HG02870 (cell line): ENCODE measurements around the gene TIMM44.

Experiments used
- ATAC-seq: cut with Tn5 transposase; IDR thresholded peaks from one replicate; pipeline ENCODE4 v1.9.1; 2021; ENCODE audit warnings: mild to moderate bottlenecking, moderate library complexity; ENCODE audit not compliant: unreplicated experiment

TIMM44 gene

GRCh38 chr19:7879111-7879807 lies 64.2 kb downstream of the TIMM44 start:
- ATAC-seq, result no peak

GRCh38 chr19:7877249-7877836 lies 66.1 kb downstream of the TIMM44 start:
- ATAC-seq, result no peak
